Measurements from ENCODE around the gene ZNF740.

The ZNF740 gene

DNA sequence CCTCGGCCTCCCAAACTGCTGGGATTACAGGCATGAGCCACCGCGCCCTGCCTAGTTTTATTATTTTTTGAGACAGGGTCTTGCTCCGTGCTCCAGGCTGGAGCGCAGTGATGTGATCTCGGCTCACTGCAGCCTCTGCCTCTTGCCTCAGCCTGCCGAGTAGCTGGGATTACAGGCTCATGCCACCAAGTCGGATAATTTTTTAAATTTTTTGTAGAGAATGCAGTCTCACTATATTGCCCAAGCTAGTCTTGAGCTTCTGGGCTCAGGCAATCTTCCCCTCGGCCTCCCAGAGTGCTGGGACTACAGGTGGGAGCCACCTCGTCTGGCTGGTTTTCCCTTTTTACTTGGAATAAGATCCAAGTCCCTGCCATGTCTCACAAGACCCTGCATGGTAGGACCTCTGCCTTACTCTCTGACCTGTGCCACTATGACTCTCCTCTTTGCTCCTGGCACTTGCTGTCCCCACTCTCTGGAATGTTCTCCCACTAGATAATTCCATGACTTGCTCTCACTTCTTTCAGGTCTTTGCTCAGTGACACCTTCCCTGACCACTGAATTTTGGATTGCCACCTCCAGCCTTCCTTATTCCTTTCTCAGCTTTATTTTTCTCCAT is 59.2 kb downstream of the ZNF740 start:
- H3K27ac ChIP-seq (ENCODE audit: low read depth, low read length): no peak overlapping the region
- H3K9me3 ChIP-seq (ENCODE audit: control insufficient read depth, insufficient read depth, low read depth, low read length): no peaks in the 10 kb centered on the region
- H3K27me3 ChIP-seq (ENCODE audit: control insufficient read depth, insufficient read depth, low read length): no peaks in the 10 kb centered on the region
- no peaks in the 10 kb centered on the region for H3K36me3 ChIP-seq (ENCODE audit: control insufficient read depth, insufficient read depth, low read length)
- H3K4me3 ChIP-seq (ENCODE audit: low read depth, low read length): no peak overlapping the region
- H3K9ac ChIP-seq (ENCODE audit: low read length): no peak overlapping the region
- peaks cover 41% of the 10 kb centered on the region for H3K4me1 ChIP-seq (ENCODE audit: control insufficient read depth, insufficient read depth, low read length)

DNA sequence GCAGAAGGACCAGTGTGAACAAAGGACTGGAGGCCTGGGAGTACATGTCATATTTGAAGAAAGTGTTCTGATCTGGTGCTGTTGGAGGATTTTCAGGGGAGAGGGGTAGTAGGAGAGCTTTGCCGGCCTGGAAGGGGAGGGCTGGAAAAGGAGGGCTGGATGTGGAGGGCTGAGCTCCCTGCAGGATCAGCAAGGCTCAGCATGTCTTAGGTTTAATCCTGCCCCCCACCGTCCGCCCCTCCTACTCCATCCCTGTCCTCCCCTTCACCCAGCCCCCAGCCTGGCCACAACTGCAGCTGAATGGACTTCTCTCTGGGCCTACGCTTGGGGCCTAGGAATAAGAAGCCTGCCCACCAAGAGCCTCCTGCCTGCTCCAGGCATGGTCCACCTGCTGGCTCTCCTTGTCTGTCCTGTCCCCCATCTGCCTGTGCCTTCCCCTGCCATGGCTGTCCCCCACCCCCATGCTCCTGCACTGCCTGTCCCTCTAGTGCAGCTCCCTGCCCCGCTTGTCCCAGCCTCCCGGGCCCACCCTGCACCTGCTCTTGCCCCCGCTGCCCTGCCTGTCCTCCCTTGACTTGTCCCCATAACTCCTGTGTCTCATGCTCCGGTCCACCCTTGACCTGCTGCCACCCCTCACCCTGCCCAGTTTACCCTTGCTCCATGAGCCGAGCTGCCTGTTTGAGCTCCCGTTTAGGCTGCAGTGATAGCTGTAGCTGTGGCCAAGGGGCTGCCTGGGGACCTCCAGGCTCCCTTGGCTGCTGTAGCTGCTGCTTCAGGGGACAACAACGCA is 61.3 kb downstream of the ZNF740 start:
- Histone ChIP-seq H3K4me3 (ENCODE audit: low read depth, low read length) (no peak overlapping the region), H3K27ac (ENCODE audit: low read depth, low read length) (no peak overlapping the region), H3K36me3 (ENCODE audit: control insufficient read depth, insufficient read depth, low read length) (no peaks in the 10 kb centered on the region), H3K9ac (ENCODE audit: low read length) (no peak overlapping the region), H3K9me3 (ENCODE audit: control insufficient read depth, insufficient read depth, low read depth, low read length) (no peaks in the 10 kb centered on the region), H3K4me1 (ENCODE audit: control insufficient read depth, insufficient read depth, low read length) (peaks cover 23% of the 10 kb centered on the region), H3K27me3 (ENCODE audit: control insufficient read depth, insufficient read depth, low read length) (no peaks in the 10 kb centered on the region)

DNA sequence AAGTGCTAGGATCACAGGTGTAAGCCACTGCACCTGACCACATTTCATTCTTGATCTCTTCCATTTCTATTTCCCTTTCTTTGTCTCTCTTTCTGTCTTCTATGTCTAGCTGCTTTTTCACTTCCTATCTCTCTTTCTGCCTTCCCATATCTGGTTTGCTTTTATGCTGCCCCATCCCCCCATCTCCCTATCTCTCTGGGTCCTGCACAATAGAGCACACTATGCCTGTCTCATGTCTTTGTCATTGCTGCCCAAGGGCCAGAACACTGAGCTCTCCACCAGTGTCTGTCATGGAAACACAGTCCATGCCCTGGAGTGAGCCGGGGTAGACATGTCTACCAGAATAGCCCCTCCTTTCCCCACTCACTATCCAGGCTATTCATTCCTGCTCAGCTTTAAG is 63.8 kb downstream of the ZNF740 start:
- H3K9ac ChIP-seq (ENCODE audit: low read length): no peak overlapping the region
- no peaks in the 10 kb centered on the region for H3K36me3 ChIP-seq (ENCODE audit: control insufficient read depth, insufficient read depth, low read length)
- peaks cover 23% of the 10 kb centered on the region for H3K4me1 ChIP-seq (ENCODE audit: control insufficient read depth, insufficient read depth, low read length)
- no peak overlapping the region for H3K4me3 ChIP-seq (ENCODE audit: low read depth, low read length)
- no peak overlapping the region for H3K27ac ChIP-seq (ENCODE audit: low read depth, low read length)
- H3K27me3 ChIP-seq (ENCODE audit: control insufficient read depth, insufficient read depth, low read length): no peaks in the 10 kb centered on the region
- no peaks in the 10 kb centered on the region for H3K9me3 ChIP-seq (ENCODE audit: control insufficient read depth, insufficient read depth, low read depth, low read length)
